HepG2 (cell line): ENCODE results near the gene DHX16. TPM values are rescaled to one million over a fixed set of nuclear protein-coding genes. Genes with fewer than 3 reads are reported as not detected.

Experiments used
- DBP ChIP-seq: sonication (generic); formaldehyde crosslinking; IDR thresholded peaks from 2 replicates; pipeline ENCODE4 v1.4.0; 2020; ENCODE audit warnings: missing genetic modification reagents; ENCODE audit errors: not compliant biosample characterization
- DPF2 ChIP-seq: sonication (generic); formaldehyde crosslinking; IDR thresholded peaks from 2 replicates; pipeline ENCODE4 v1.4.0; 2020; ENCODE audit warnings: mild to moderate bottlenecking, low read depth, missing genetic modification reagents, borderline replicate concordance
- ELF3 ChIP-seq: IDR thresholded peaks from 2 replicates; pipeline ENCODE4 v1.6.1; 2016; ENCODE audit warnings: missing genetic modification reagents, missing compliant biosample characterization
- HHEX ChIP-seq: IDR thresholded peaks from 2 replicates; pipeline ENCODE4 v1.6.1; 2016; ENCODE audit warnings: control low read depth
- HNF1B ChIP-seq: sonication (generic); formaldehyde crosslinking; IDR thresholded peaks from 2 replicates; pipeline ENCODE4 v1.5.1; 2020; ENCODE audit warnings: mild to moderate bottlenecking, moderate library complexity, missing genetic modification reagents
- IRF2 ChIP-seq: IDR thresholded peaks from 2 replicates; pipeline ENCODE4 v1.6.1; 2018; ENCODE audit warnings: missing genetic modification reagents, missing compliant biosample characterization
- MTERF4 ChIP-seq: sonication (generic); formaldehyde crosslinking; IDR thresholded peaks from 2 replicates; pipeline ENCODE4 v1.8.0; 2023; ENCODE audit warnings: mild to moderate bottlenecking, missing genetic modification reagents
- MYNN ChIP-seq: sonication (generic); formaldehyde crosslinking; IDR thresholded peaks from 2 replicates; pipeline ENCODE4 v1.4.0; 2020; ENCODE audit warnings: mild to moderate bottlenecking, low read depth, missing genetic modification reagents
- NFE2L2 ChIP-seq: fragments of 150-350 bp; IDR thresholded peaks from 2 replicates; pipeline ENCODE4 v1.6.1; 2014; ENCODE audit warnings: low read length
- NFIB ChIP-seq: sonication (generic); formaldehyde crosslinking; IDR thresholded peaks from 2 replicates; pipeline ENCODE4 v1.9.0; 2021; ENCODE audit warnings: missing genetic modification reagents, mild to moderate bottlenecking, borderline replicate concordance
- SATB2 ChIP-seq: sonication (generic); formaldehyde crosslinking; IDR thresholded peaks from 2 replicates; pipeline ENCODE4 v1.5.0; 2020; ENCODE audit warnings: missing genetic modification reagents
- SIX1 ChIP-seq: sonication (generic); formaldehyde crosslinking; IDR thresholded peaks from 2 replicates; pipeline ENCODE4 v1.4.0; 2020; ENCODE audit warnings: missing genetic modification reagents, borderline replicate concordance
- SNAPC2 ChIP-seq: sonication (generic); formaldehyde crosslinking; IDR thresholded peaks from 2 replicates; pipeline ENCODE4 v1.8.1; 2022; ENCODE audit warnings: mild to moderate bottlenecking, missing genetic modification reagents
- SP5 ChIP-seq: IDR thresholded peaks from 2 replicates; pipeline ENCODE4 v1.6.1; 2016; ENCODE audit warnings: low read depth, borderline replicate concordance
- USF2 ChIP-seq, 2 experiments: sonication (generic) in 1 of 2; formaldehyde crosslinking in 1 of 2; IDR thresholded peaks; 2 replicates each; pipeline versions ENCODE4 v1.5.1 to v1.6.1; 2011 to 2020; ENCODE audit warnings: borderline replicate concordance in 1 of 2, low read depth in 1 of 2, low read length in 1 of 2, mild to moderate bottlenecking in 1 of 2, missing genetic modification reagents in 1 of 2, moderate library complexity in 1 of 2
- ZBTB21 ChIP-seq: sonication (generic); formaldehyde crosslinking; IDR thresholded peaks from 2 replicates; pipeline ENCODE4 v1.4.0; 2020; ENCODE audit warnings: missing genetic modification reagents
- ZBTB38 ChIP-seq: sonication (generic); formaldehyde crosslinking; IDR thresholded peaks from 2 replicates; pipeline ENCODE4 v1.5.1; 2020; ENCODE audit warnings: mild to moderate bottlenecking, missing genetic modification reagents
- ZNF124 ChIP-seq: sonication (generic); formaldehyde crosslinking; IDR thresholded peaks from 2 replicates; pipeline ENCODE4 v1.4.0; 2020; ENCODE audit warnings: missing genetic modification reagents
- ZNF317 ChIP-seq: sonication (generic); formaldehyde crosslinking; IDR thresholded peaks from 2 replicates; pipeline ENCODE4 v1.5.0; 2020; ENCODE audit warnings: mild to moderate bottlenecking, missing genetic modification reagents
- ZNF674 ChIP-seq: sonication (generic); formaldehyde crosslinking; IDR thresholded peaks from 2 replicates; pipeline ENCODE4 v1.5.0; 2020; ENCODE audit warnings: low read depth, mild to moderate bottlenecking, missing genetic modification reagents
- ZNF747 ChIP-seq: sonication (generic); formaldehyde crosslinking; IDR thresholded peaks from 2 replicates; pipeline ENCODE4 v1.8.1; 2023; ENCODE audit warnings: missing genetic modification reagents, mild to moderate bottlenecking, borderline replicate concordance
- ZSCAN31 ChIP-seq: sonication (generic); formaldehyde crosslinking; IDR thresholded peaks from 2 replicates; pipeline ENCODE4 v1.5.0; 2020; ENCODE audit warnings: low read depth, mild to moderate bottlenecking, missing genetic modification reagents
- polyA plus RNA-seq, 8 experiments: library from polyadenylated mRNA; depleted of rRNA in 3 of 8; stranded (reverse) in 7 of 8; unstranded in 1 of 8; fragments of >200 nt; fragmentation: Illumina TruSeq in 4 of 8; extraction: Trizol in 4 of 8; gene quantifications; 2 replicates each; pipeline versions ENCODE4 v1.2.1 to v1.2.3, GENCODE V29; 2011 to 2016; ENCODE audit warnings: low read depth in 4 of 8, missing spikeins in 1 of 8, mixed read lengths in 1 of 8; ENCODE audit not compliant: insufficient read depth in 1 of 8
- total RNA-seq, 5 experiments: library from RNA; depleted of rRNA; stranded (reverse); fragments of >200 nt; fragmentation: Illumina TruSeq; extraction: Trizol; gene quantifications; 2 replicates each; pipeline ENCODE4 v1.2.3, GENCODE V29; 2016; ENCODE audit warnings: low read depth in 1 of 5
- TF ChIP-seq, protein P1 (sequence below): sonication (generic); formaldehyde crosslinking; IDR thresholded peaks from 2 replicates; pipeline ENCODE4 v1.4.0; 2020; ENCODE audit warnings: missing genetic modification reagents, mild to moderate bottlenecking, borderline replicate concordance

DHX16 gene
- total and polyA plus RNA-seq, 2 of the 13 experiments (the other 11 are each of a cell fraction or from before 2014, with no cell fraction given), result 57.0 to 58.5 TPM

DNA sequence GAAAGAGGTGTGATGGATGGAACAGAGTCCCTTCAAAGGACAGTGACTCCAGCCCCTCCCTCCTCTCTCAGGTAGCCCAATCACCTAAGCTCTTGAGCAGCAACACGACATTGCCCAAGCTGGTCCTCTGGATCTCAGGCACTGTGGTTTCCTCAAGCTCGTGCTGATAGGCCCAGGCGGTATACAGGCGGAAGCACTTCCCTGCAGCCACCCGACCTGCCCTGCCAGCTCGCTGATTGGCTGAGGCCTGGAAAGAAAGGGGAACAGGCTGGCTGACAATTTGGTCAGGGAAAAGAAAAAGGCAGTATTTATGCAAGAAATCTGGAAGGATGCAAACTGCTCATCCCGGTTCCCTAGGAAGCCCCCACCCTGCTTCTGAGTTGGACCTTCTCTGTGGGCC is 16.3 kb downstream of the DHX16 start (continued):
- TF ChIP-seq IRF2 (CRISPR knock-in tag) (no peak), HHEX (no peak), ZBTB21 (no peak), SIX1 (CRISPR knock-in tag) (no peak), DPF2 (CRISPR knock-in tag) (no peak), ZNF674 (CRISPR knock-in tag) (0 out of 2 replicates have a peak, but pooled peaks have one; percentile 28), HNF1B (CRISPR knock-in tag) (no peak), ELF3 (no peak), DBP (no peak), NFE2L2 (no peak), ZSCAN31 (CRISPR knock-in tag) (no peak), SP5 (CRISPR knock-in tag) (no peak), ZNF747 (CRISPR knock-in tag) (peak; percentile 32; the same call in 1 of the 2 replicates), SNAPC2 (CRISPR knock-in tag) (no peak), SATB2 (CRISPR knock-in tag) (no peak), ZNF124 (CRISPR knock-in tag) (no peak), USF2 (IDR thresholded peaks at IDR 0.05; ENCODE audit: low read depth, low read length) (no peak), USF2 (CRISPR knock-in tag; IDR thresholded peaks at IDR 0.05; ENCODE audit: borderline replicate concordance) (no peak), ZNF317 (CRISPR knock-in tag) (no peak), NFIB (CRISPR knock-in tag) (0 out of 2 replicates have a peak, but pooled peaks have one; percentile 13), ZBTB38 (CRISPR knock-in tag) (peak; percentile 33; the same call in 1 of the 2 replicates), MYNN (no peak), MTERF4 (no peak)
- TF ChIP-seq, protein P1, sequence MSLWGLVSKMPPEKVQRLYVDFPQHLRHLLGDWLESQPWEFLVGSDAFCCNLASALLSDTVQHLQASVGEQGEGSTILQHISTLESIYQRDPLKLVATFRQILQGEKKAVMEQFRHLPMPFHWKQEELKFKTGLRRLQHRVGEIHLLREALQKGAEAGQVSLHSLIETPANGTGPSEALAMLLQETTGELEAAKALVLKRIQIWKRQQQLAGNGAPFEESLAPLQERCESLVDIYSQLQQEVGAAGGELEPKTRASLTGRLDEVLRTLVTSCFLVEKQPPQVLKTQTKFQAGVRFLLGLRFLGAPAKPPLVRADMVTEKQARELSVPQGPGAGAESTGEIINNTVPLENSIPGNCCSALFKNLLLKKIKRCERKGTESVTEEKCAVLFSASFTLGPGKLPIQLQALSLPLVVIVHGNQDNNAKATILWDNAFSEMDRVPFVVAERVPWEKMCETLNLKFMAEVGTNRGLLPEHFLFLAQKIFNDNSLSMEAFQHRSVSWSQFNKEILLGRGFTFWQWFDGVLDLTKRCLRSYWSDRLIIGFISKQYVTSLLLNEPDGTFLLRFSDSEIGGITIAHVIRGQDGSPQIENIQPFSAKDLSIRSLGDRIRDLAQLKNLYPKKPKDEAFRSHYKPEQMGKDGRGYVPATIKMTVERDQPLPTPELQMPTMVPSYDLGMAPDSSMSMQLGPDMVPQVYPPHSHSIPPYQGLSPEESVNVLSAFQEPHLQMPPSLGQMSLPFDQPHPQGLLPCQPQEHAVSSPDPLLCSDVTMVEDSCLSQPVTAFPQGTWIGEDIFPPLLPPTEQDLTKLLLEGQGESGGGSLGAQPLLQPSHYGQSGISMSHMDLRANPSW (CRISPR knock-in tag), result no peak
